GM21786 (cell line): ENCODE measurements around the gene DNAH17.

ENCODE experiments used
- ATAC-seq: cut with Tn5 transposase; IDR thresholded peaks from one replicate; pipeline ENCODE4 v1.9.1; 2021; ENCODE audit not compliant: unreplicated experiment

DNAH17 gene

DNA sequence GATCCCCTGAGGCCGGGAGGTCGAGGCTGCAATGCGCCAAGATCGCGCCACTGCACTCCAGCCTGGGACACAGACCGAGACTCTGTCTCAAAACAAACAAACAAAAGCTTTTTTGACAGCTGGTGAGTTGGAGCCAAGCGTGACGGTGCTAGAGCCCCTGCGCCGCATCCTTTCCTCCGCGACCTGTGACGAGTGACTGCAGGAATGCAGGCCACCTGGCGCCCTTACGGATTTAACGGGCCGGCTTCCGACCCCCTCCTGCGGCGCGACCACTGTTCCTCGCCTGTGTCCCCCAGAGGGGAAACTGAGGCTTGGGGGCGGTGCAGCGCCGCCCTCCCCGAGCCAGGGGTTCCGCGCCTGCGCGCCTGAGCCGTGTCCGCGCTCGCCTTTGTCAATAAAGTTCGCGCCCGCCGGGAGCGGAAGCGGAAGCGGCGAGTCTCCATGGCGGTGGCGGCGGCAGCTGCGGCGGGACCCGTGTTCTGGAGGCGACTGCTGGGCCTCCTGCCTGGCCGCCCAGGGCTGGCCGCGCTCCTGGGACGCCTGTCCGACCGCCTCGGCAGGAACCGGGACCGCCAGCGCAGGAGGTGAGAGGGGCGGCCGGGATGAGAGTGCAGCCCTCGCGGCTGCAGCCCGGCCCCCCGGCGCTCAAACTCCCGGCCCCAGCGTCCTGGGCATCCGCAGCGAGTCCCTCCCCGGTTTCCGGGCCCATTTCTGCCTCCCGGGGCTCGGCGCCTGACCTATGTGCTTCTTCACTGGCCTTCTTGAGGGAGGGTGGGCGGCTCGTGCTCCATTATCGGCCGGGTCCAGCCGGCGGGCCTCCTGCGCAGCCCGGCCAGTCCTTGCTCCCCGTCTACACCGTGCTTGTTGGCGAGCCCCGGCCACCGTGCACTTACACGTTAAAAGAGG lies 198.7 kb downstream of the DNAH17 start, which contains the start of gene PGS1:
Gene PGS1 (plus strand): TSS at position 425 of the 906 bp plus-strand sequence. CDS start 17 bp downstream, at position 442.
- no peak for ATAC-seq

DNA sequence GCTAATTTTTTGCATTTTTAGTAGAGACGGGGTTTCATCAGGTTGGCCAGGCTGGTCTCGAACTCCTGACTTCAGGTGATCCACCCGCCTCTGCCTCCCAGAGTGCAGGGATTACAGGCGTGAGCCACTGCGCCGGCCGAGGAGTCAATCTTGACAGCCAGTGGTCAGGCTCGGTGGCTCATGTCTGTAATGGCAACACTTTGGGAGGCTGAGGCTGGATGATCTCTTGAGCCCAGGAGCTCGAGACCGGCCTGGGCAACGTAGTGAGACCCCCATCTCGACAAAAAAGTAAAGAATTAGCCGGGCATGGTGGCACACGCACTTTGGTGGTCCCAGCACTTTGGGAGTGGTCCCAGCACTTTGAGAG lies 199.4 kb downstream of the DNAH17 start:
- ATAC-seq, result no peak

DNA sequence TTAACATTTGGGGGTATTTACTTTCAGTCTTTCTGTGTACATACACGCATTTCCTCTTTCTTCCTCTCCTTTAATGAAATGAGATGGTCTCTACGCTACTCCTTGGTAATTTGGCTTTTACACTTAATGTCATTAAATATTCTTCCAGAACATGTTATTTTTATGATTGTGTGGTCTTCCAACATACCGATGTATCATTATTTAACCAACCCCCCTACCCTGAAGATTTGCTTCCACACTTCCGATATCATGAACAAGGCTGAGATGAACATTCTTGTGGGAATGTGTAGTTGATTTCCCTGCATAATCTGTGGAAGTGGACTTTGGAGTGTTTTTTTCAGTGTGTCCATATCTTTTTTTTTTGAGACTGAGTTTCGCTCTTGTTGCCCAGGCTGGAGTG lies 201.0 kb downstream of the DNAH17 start:
- no peak for ATAC-seq

DNA sequence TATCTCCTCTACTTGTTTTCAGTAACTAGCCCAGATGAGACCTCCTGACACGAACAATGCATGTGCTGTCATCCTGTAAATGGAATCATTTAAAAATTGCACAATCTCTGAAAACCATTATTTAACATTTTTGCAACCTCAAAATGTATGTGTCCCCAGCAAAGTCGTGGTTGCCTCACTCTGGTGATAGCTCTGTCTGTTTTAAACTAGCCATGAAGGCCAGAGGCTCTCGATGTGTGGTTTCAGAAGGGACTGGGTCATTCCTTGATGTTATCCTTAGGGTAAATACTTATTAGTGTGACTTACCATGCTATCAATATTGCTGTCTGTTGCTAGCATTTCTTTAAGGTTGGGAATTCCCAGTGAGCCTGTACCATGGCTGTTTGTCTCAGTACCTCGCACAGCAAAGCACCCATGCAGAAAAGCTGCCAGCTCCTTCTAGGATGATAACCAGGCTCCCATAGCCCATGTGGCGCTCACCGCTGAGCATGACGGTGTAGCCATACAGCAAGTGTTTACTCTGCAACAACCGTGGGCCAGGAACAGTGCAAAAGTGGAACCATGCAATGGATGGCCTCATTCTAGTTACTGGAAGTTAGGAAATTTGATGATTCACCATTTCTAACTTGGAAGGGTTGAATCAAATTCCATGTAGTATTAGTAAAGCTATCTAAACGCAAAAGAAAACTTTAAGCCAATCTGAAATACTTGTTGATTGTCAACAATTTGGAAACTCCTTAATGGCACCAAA lies 201.6 kb downstream of the DNAH17 start:
- no peak for ATAC-seq

DNA sequence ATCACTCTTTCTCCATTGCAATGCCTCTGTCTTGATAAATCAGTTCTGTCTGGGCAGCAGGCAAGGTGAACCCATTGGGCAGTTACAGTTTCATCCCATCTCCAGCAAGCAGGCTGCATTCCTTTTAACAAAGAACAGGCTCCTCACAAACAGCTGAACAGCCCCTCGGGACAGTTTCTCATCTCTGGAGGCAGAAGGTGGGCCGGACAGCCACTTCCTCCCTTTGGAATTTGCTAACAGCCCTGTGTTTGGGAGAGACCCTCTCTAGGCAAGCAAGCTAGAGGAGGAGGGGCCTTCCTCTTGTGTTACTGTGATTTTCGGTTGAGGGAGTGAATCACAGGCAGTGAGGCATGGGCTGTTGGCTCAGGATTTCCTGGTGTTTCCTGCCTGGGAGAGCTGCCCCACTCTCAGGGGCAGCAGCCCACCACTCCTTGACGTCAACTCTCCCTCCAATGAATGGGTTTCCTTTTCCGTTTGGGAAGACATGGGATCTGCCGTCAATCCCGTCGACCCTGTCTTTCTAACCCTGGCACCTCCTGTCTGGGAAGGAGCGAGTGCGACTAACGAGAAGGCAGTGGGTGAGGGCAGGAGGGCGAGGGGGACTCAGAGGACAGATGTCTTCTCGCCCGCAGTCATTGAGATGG lies 202.4 kb downstream of the DNAH17 start:
- ATAC-seq, result no peak

DNA sequence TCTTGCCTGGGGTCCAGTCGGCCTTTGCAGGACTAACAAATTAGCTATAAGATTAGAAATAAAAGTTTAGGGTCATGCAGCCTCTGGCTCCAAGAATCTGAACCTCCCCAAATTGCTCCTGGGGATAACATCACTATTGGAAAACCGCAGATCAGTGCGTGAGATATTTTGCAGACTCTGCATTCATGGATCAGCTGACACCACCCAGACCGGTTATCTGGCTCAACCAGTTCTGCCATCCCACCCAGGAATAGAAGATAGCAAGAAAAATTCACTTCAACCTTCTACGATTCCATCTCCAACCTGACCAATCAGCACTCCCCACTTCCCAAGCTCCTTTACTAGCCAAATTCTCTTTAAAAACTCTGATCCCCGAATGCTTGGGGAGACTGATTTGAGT lies 203.0 kb downstream of the DNAH17 start:
- no peak for ATAC-seq
